NCI-H460 (cell line): Measurements from ENCODE around the gene GTF2A1L. TPM values are rescaled to one million over a fixed set of nuclear protein-coding genes. Genes with fewer than 3 reads are reported as not detected.
"Not testable (repeated sequence)": the region's sequence is repeated elsewhere in the genome, so short reads cannot be mapped to it uniquely, and the experiment has no call there.

ENCODE experiments used
- DNase-seq: peaks from one replicate; pipeline ENCODE4 v3.0.0-alpha.2; 2016; ENCODE audit warnings: low read depth; ENCODE audit errors: extremely low read depth
- total RNA-seq: library from RNA; depleted of rRNA; stranded (reverse); fragments of >200 nt; shearing (Covaris generic); gene quantifications from 2 replicates; pipeline ENCODE4 v1.2.3, GENCODE V29; 2014

The GTF2A1L gene
- total RNA-seq, 1 experiment from 2014 or later = 0.72 TPM

- no peak for DNase-seq
Observed at GRCh38 chr2:48696881-48697280, 79.2 kb downstream of the GTF2A1L start.

- DNase-seq = no peak
Observed at GRCh38 chr2:48699348-48699930, 81.8 kb downstream of the GTF2A1L start.

DNA sequence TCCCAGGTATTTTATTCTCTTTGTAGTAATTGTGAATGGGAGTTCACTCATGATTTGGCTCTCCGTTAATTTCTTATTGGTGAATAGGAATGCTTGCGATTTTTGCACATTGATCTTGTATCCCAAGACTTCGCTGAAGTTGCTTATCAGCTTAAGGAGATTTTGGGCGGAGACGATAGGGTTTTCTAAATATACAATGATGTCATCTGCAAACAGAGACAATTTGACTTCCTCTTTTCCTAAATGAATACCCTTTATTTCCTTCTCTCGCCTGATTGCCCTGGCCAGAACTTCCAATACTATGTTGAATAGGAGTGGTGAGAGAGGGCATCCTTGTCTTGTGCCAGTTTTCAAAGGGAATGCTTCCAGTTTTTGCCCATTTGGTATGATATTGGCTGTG, 86.0 kb downstream of the GTF2A1L start:
- not testable (repeated sequence) for DNase-seq

- no peak for DNase-seq
Observed at GRCh38 chr2:48707466-48707865, 89.8 kb downstream of the GTF2A1L start.

GRCh38 chr2:48709096-48710034, 91.7 kb downstream of the GTF2A1L start:
- no peak for DNase-seq

GRCh38 chr2:48711343-48711742, 93.7 kb downstream of the GTF2A1L start:
- no peak for DNase-seq

DNA sequence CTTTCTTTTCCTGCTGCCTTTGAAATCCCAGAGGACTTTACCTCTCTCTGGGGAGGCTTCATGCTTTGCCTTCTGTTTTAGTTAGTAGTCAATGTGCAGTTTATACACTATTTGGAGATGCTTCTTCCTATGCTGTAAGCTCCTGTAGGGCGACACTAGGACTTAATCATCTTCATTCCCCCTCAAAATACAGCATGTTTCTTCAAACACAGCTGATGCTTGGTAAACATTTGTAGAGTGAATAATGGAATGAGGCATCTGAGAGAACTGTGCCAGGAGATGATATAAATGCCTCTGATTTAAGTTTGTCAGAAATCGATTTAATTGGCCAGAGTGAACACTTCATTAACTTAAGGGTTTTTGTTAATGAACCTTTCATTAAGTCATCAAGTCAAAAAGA, 94.5 kb downstream of the GTF2A1L start:
- DNase-seq = no peak

- DNase-seq = no peak
Observed at GRCh38 chr2:48713647-48714046, 96.0 kb downstream of the GTF2A1L start.

- DNase-seq = no peak
Observed at GRCh38 chr2:48714245-48714644, 96.6 kb downstream of the GTF2A1L start.

- no peak for DNase-seq
Observed at GRCh38 chr2:48715042-48715899, 97.6 kb downstream of the GTF2A1L start.

DNA sequence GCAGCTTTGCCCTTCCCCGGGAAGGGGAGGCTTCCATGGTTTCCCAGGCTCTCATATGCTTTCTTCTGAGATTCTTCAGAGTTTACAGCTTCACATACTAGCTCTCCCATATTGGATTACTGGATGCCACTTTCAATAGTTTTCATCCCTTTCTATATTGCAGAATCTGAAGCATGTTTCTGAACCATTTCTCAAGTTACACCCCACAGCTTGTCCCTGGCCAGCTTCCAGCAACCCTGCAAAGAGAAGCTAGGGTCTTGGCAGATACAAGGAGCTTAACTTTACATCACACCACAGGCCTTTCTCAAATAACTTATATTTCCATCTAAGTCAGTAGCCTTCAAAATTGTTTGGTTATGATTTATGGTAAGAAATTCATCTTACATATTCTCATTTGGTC, 98.3 kb downstream of the GTF2A1L start:
- no peak for DNase-seq

- no peak for DNase-seq
Observed at GRCh38 chr2:48717846-48718245, 100.2 kb downstream of the GTF2A1L start.

- DNase-seq = no peak
Observed at GRCh38 chr2:48719480-48720177, 102.0 kb downstream of the GTF2A1L start.

GRCh38 chr2:48721158-48721557, 103.5 kb downstream of the GTF2A1L start:
- DNase-seq = no peak

GRCh38 chr2:48722391-48722790, 104.7 kb downstream of the GTF2A1L start:
- DNase-seq = no peak

- DNase-seq = peak; percentile 67
Observed at GRCh38 chr2:48723129-48723528, 105.5 kb downstream of the GTF2A1L start.

DNA sequence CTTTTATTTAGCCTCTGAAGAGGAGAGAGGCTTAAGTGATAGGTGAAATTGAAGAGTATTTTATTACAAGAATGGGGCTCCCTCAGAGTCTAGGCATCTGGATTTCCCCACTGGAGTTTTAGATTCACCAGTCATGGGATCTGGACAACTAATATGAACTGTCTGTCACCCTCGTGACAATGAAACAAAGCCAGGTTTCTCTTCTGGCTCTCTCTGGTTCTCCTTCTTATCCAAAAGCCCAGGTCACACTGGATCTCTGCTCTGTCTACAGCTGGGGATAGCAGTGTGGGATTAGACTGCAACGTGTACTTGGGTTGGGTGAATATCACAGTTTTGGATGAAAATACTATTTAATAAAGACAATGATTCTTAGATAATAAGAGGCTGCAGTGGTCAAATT, 106.6 kb downstream of the GTF2A1L start:
- DNase-seq = no peak

DNA sequence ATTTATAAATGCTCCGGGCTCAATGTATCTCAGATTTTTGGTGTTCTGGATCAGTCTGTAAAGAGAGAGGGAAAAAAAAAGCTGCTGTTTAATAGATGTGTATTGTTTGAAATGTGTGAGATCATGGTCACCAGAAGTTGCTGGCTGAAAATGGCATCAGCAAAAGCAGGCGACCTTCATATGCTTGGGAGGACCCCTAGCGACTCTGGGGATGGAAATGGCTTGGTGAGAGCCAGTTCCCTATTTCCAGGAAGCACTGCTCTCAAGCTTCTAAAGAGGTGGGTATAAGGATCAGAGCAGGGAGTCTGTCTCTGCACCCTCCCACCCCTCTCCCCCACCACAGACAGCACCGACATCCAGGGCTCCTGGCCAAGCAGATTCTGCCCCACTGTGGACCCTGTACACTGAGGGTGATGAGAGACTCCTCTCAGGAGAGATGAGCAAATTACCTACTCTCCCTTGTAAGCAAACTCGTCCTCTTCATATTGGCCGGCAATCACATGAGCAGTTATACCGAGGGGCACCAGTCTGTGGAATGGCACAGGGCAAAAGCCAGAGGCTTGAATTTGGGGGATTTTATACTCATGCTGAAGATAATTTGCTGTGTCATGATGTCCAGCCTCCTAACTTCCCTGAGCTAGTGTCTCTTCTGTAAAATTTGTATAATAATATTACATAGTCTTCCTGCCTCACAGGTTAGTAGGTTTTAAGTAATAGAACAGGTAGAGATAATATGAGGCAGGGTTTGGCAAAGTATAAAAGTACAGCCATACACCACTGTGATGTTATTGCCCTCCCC, 108.2 kb downstream of the GTF2A1L start:
- DNase-seq = no peak

GRCh38 chr2:48727560-48727959, 109.9 kb downstream of the GTF2A1L start:
- no peak for DNase-seq

DNA sequence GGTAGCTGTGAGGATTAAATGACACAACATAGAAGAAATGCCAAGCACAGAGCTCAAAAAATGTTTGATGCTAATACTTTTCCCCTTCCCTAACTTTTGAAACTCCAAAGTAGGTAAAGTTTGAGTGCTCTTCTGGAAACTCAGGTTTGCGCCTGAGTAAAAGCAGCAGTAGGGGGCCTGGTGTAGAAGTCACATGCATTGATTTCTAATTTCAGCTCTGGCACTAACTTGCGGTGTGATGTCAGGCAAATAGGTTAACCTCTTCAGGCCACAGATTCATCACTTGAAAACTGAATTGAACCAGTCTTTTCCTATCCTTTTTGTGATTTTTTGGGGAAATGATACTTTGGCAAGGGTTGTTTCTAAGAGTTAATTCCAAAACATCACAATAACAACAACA, 110.6 kb downstream of the GTF2A1L start:
- DNase-seq = no peak
